H1 (cell line): Measurements from ENCODE around the gene FAM184B. TPM values are rescaled to one million over a fixed set of nuclear protein-coding genes. Genes with fewer than 3 reads are reported as not detected.

Experiments used
- CBX5 ChIP-seq: fragments of 300-800, 300-1000 bp; sonication (generic); IDR thresholded peaks from 2 replicates; pipeline ENCODE4 v1.7.1; 2016; ENCODE audit warnings: antibody characterized with exemption, low read length, low read depth
- CEBPB ChIP-seq: IDR thresholded peaks from 2 replicates; pipeline ENCODE4 v1.6.1; 2012; ENCODE audit warnings: low read depth, low read length
- FOSL1 ChIP-seq: IDR thresholded peaks from 2 replicates; pipeline ENCODE4 v1.6.1; 2011; ENCODE audit warnings: mild to moderate bottlenecking, low read depth, low read length, moderate library complexity; ENCODE audit not compliant: insufficient read depth
- HDAC6 ChIP-seq: IDR thresholded peaks from one replicate; pipeline ENCODE4 v1.7.1; 2012; ENCODE audit warnings: low read depth, mild to moderate bottlenecking, inconsistent platforms, low read length, moderate library complexity
- JUND ChIP-seq: IDR thresholded peaks from 2 replicates; pipeline ENCODE4 v1.6.1; 2011; ENCODE audit warnings: mild to moderate bottlenecking, improper control_type of control experiment, low read length
- MAFK ChIP-seq: IDR thresholded peaks from 2 replicates; pipeline ENCODE4 v1.6.1; 2012; ENCODE audit warnings: low read depth, mild to moderate bottlenecking, improper control_type of control experiment, low read length
- NRF1 ChIP-seq: IDR thresholded peaks from 2 replicates; pipeline ENCODE4 v1.6.1; 2011; ENCODE audit warnings: mild to moderate bottlenecking, low read depth, low read length, improper control_type of control experiment
- POLR2A ChIP-seq, 2 experiments: IDR thresholded peaks; 1 replicate in 1 of 2; 2 replicates in 1 of 2; pipeline ENCODE4 v1.6.1; 2011; ENCODE audit warnings: low read depth in 2 of 2, low read length in 2 of 2, mild to moderate bottlenecking in 2 of 2; ENCODE audit errors: control extremely low read depth in 1 of 2
- POU5F1 ChIP-seq: IDR thresholded peaks from 2 replicates; pipeline ENCODE4 v1.6.1; 2011; ENCODE audit warnings: low read depth, mild to moderate bottlenecking, low read length, moderate library complexity
- RXRA ChIP-seq: IDR thresholded peaks from 2 replicates; pipeline ENCODE4 v1.6.1; 2011; ENCODE audit warnings: low read depth, mild to moderate bottlenecking, low read length, moderate library complexity; ENCODE audit not compliant: insufficient read depth
- SAP30 ChIP-seq: fragments of 300-600 bp; sonication (generic); IDR thresholded peaks from 2 replicates; pipeline ENCODE4 v1.7.1; 2012; ENCODE audit warnings: low read length, moderate library complexity, mild to moderate bottlenecking, inconsistent platforms; ENCODE audit not compliant: insufficient read depth, insufficient replicate concordance
- SIRT6 ChIP-seq: IDR thresholded peaks from one replicate; pipeline ENCODE4 v1.7.1; 2012; ENCODE audit warnings: low read length, inconsistent platforms
- SP2 ChIP-seq: IDR thresholded peaks from 2 replicates; pipeline ENCODE4 v1.6.1; 2012; ENCODE audit warnings: mild to moderate bottlenecking, low read length, inconsistent platforms
- SUZ12 ChIP-seq: fragments of 200-600 bp; sonication (generic); IDR thresholded peaks from 2 replicates; pipeline ENCODE4 v1.6.1; 2012; ENCODE audit warnings: mild to moderate bottlenecking, inconsistent platforms, low read length, moderate library complexity, mixed read lengths
- ZNF274 ChIP-seq: IDR thresholded peaks from 2 replicates; pipeline ENCODE4 v1.7.0; 2012; ENCODE audit warnings: low read length, borderline replicate concordance; ENCODE audit errors: extremely low read depth
- polyA plus RNA-seq, 7 experiments: library from polyadenylated mRNA; depleted of rRNA in 3 of 7; stranded (reverse) in 5 of 7; unstranded in 2 of 7; fragments of >200 nt in 5 of 7; fragments of 200-250 nt in 2 of 7; gene quantifications; 1 replicate in 5 of 7; 2 replicates in 1 of 7; 4 replicates in 1 of 7; pipeline versions ENCODE4 v1.2.1 to v1.2.3, GENCODE V29; 2011 to 2013; ENCODE audit warnings: missing spikeins in 2 of 7, mixed read lengths in 2 of 7
- total RNA-seq: library from RNA; stranded (reverse); fragmentation: NEBNext Ultra II Directional; extraction: Animal tissue kit (Norgen Biotek cat#: 25700); gene quantifications from 2 replicates; pipeline ENCODE4 v1.2.1, GENCODE V29; 2021
- TF ChIP-seq, protein P1 (sequence below): IDR thresholded peaks from 2 replicates; pipeline ENCODE4 v1.6.1; 2011; ENCODE audit warnings: low read depth, mild to moderate bottlenecking, low read length; ENCODE audit not compliant: insufficient read depth
- TF ChIP-seq, protein P2 (sequence below): IDR thresholded peaks from 2 replicates; pipeline ENCODE4 v1.6.1; 2012; ENCODE audit warnings: inconsistent platforms
- TF ChIP-seq, protein P3 (sequence below), 3 experiments: IDR thresholded peaks; 1 replicate in 2 of 3; 2 replicates in 1 of 3; pipeline versions ENCODE4 v1.5.1 to v1.6.1; 2011; ENCODE audit warnings: low read length in 3 of 3, mild to moderate bottlenecking in 3 of 3, inconsistent platforms in 2 of 3, low read depth in 1 of 3, moderate library complexity in 1 of 3; ENCODE audit not compliant: insufficient read depth in 1 of 3; ENCODE audit errors: control extremely low read depth in 1 of 3
- TF ChIP-seq, protein P4 (sequence below): IDR thresholded peaks from 2 replicates; pipeline ENCODE4 v1.6.1; 2011; ENCODE audit warnings: low read length, improper control_type of control experiment

Gene FAM184B
- total and polyA plus RNA-seq, 2 of the 8 experiments (the other 6 are each of a cell fraction or from before 2014, with no cell fraction given): 0.05 to 0.39 TPM

DNA sequence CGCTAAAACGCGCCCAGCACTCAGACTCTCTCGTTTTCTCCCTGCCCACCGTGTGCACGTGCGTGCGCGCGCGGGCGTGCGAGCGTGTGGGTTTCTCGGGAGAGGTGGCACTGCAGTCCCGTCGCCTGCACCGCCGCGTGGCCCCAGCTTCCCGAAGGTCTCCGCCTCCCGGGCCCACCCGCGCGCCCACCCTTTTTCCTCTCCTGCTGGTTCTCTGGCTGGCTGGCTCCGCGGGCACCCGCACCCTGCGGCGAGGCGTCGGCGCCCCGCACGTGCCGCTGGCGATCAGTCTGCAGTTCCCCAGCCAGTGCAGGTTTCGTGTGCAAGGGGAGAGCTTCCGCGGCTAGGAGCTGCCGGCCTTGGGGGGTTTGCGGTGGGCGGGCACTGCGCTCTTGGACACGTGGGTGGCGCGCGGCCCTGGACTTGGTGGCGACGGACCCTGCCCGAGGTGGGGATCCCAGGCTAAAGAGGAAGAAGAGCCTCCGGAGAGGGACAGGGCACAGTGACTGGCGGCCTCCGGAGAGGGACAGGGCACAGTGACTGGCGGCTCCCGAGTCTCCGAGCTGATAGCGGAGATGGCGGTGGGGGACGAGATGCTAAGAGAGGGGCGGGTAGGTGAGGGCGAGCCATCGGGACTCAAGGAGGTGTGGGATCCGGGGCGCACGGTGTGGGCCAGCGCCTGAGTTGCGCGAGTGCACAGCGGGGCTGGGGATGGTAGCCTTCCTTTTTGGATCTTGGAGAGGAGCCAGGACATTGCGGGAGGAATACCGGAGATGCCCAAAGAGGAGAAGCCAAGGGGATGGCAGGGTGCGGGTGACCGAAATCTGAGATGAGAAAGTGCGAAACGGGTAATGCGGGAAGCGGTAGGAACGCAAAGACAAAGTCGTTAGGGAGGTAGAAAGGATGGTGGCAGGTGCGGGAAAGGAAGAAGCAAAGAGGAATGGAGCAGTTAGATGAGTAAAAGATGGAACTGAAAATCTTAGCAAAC, at the start of gene FAM184B (continued):
- TF ChIP-seq RXRA: no peak
- TF ChIP-seq FOSL1: no peak
- peak; percentile 64 for TF ChIP-seq SUZ12
- TF ChIP-seq ZNF274: no peak
- no peak for TF ChIP-seq SP2
- TF ChIP-seq, protein P1, sequence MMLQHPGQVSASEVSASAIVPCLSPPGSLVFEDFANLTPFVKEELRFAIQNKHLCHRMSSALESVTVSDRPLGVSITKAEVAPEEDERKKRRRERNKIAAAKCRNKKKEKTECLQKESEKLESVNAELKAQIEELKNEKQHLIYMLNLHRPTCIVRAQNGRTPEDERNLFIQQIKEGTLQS: no peak
- TF ChIP-seq, protein P2, sequence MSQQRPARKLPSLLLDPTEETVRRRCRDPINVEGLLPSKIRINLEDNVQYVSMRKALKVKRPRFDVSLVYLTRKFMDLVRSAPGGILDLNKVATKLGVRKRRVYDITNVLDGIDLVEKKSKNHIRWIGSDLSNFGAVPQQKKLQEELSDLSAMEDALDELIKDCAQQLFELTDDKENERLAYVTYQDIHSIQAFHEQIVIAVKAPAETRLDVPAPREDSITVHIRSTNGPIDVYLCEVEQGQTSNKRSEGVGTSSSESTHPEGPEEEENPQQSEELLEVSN: peak; percentile 97
- TF ChIP-seq JUND: no peak
- no peak for TF ChIP-seq MAFK
- TF ChIP-seq, protein P3, sequence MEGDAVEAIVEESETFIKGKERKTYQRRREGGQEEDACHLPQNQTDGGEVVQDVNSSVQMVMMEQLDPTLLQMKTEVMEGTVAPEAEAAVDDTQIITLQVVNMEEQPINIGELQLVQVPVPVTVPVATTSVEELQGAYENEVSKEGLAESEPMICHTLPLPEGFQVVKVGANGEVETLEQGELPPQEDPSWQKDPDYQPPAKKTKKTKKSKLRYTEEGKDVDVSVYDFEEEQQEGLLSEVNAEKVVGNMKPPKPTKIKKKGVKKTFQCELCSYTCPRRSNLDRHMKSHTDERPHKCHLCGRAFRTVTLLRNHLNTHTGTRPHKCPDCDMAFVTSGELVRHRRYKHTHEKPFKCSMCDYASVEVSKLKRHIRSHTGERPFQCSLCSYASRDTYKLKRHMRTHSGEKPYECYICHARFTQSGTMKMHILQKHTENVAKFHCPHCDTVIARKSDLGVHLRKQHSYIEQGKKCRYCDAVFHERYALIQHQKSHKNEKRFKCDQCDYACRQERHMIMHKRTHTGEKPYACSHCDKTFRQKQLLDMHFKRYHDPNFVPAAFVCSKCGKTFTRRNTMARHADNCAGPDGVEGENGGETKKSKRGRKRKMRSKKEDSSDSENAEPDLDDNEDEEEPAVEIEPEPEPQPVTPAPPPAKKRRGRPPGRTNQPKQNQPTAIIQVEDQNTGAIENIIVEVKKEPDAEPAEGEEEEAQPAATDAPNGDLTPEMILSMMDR (IDR thresholded peaks at IDR 0.05; ENCODE audit: control extremely low read depth in 1 of 3, insufficient read depth in 1 of 3, low read depth in 1 of 3, low read length in 3 of 3): no peak
- TF ChIP-seq CEBPB: no peak
- no peak for TF ChIP-seq POU5F1
- no peak for TF ChIP-seq HDAC6
- no peak for TF ChIP-seq SAP30
- TF ChIP-seq, protein P4, sequence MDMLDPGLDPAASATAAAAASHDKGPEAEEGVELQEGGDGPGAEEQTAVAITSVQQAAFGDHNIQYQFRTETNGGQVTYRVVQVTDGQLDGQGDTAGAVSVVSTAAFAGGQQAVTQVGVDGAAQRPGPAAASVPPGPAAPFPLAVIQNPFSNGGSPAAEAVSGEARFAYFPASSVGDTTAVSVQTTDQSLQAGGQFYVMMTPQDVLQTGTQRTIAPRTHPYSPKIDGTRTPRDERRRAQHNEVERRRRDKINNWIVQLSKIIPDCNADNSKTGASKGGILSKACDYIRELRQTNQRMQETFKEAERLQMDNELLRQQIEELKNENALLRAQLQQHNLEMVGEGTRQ: no peak; the same call in 1 of the 2 replicates
- TF ChIP-seq NRF1: no peak
- TF ChIP-seq SIRT6: no peak
- no peak for TF ChIP-seq CBX5
- no peak for TF ChIP-seq POLR2A (IDR thresholded peaks at IDR 0.05; ENCODE audit: control extremely low read depth in 1 of 2, low read depth in 2 of 2, low read length in 2 of 2)
